C4-2B (cell line): ENCODE results near the gene TMEM150C.

Experiments used
- ZFX ChIP-seq: fragments of 450-650 bp; IDR thresholded peaks from 2 replicates; pipeline ENCODE4 v1.6.1; 2017
- TF ChIP-seq, protein P1 (sequence below): fragments of 450-650 bp; conservative IDR thresholded peaks from 2 replicates; pipeline ENCODE4 v1.5.1; 2017; ENCODE audit warnings: mild to moderate bottlenecking

DNA sequence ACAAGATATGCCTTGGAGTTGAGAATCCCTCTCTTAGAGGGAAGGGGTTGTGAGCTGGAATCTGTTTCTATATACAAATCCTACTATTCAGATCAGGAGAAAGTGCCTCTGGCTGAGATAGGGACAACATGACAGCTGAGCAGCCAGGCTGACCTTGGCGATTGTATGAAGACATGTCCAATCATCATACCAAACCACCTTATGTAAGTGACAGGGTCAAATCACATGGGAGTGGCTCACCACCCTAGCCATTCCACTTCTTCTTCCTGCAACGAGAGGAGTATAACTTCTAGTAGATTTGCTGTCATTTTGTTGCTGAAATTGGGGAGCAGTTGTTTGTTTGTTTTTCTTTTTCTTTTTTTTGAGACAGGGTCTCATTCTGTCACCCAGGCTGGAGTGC is 48.3 kb upstream of the TMEM150C start:
- TF ChIP-seq, protein P1, sequence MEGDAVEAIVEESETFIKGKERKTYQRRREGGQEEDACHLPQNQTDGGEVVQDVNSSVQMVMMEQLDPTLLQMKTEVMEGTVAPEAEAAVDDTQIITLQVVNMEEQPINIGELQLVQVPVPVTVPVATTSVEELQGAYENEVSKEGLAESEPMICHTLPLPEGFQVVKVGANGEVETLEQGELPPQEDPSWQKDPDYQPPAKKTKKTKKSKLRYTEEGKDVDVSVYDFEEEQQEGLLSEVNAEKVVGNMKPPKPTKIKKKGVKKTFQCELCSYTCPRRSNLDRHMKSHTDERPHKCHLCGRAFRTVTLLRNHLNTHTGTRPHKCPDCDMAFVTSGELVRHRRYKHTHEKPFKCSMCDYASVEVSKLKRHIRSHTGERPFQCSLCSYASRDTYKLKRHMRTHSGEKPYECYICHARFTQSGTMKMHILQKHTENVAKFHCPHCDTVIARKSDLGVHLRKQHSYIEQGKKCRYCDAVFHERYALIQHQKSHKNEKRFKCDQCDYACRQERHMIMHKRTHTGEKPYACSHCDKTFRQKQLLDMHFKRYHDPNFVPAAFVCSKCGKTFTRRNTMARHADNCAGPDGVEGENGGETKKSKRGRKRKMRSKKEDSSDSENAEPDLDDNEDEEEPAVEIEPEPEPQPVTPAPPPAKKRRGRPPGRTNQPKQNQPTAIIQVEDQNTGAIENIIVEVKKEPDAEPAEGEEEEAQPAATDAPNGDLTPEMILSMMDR = no peak
- TF ChIP-seq ZFX = no peak
